OCI-LY3 (cell line): ENCODE data around the gene ATG4B.

ENCODE experiments used
- H2AFZ ChIP-seq: fragments of 200-600, 300-600 bp; shearing (Covaris generic); 2 replicates; pipeline ENCODE4 v1.6.0; 2014; ENCODE audit warnings: antibody characterized with exemption, low read depth, low read length
- H3K27ac ChIP-seq: fragments of 200-600, 300-600 bp; sonication (generic); 2 replicates; pipeline ENCODE4 v1.5.1; 2014; ENCODE audit warnings: mild to moderate bottlenecking, low read length, moderate library complexity, mixed read lengths
- H3K27me3 ChIP-seq: fragments of 200-600, 300-600 bp; sonication (generic); 2 replicates; pipeline ENCODE4 v1.6.1; 2014; ENCODE audit warnings: low read depth, low read length, mixed read lengths
- H3K36me3 ChIP-seq: fragments of 200-600, 300-600 bp; sonication (generic); replicated peaks from 2 replicates; pipeline ENCODE3; 2014; ENCODE audit warnings: low read depth, low read length, mixed read lengths
- H3K4me1 ChIP-seq: fragments of 300-600, 200-600 bp; sonication (generic); 2 replicates; pipeline ENCODE4 v1.6.1; 2014; ENCODE audit warnings: low read length, mixed read lengths
- H3K4me2 ChIP-seq: fragments of 200-600, 300-600 bp; sonication (generic); 2 replicates; pipeline ENCODE4 v1.6.1; 2014; ENCODE audit warnings: low read length, mixed read lengths
- H3K4me3 ChIP-seq: fragments of 300-600, 200-600 bp; sonication (generic); 2 replicates; pipeline ENCODE4 v1.5.1; 2014; ENCODE audit warnings: antibody characterized with exemption, mild to moderate bottlenecking, low read length, moderate library complexity
- H3K79me2 ChIP-seq: fragments of 300-600, 200-600 bp; shearing (Covaris generic); 2 replicates; pipeline ENCODE4 v1.6.1; 2014; ENCODE audit warnings: mild to moderate bottlenecking, low read length, mixed read lengths
- H3K9ac ChIP-seq: fragments of 300-600, 200-600 bp; shearing (Covaris generic); 2 replicates; pipeline ENCODE4 v1.6.0; 2014; ENCODE audit warnings: mild to moderate bottlenecking, low read length, moderate library complexity
- H3K9me3 ChIP-seq: fragments of 200-600, 300-600 bp; shearing (Covaris generic); 2 replicates; pipeline ENCODE4 v1.6.1; 2014; ENCODE audit warnings: low read length, mixed read lengths; ENCODE audit not compliant: insufficient read depth
- H4K20me1 ChIP-seq: fragments of 200-600, 300-600 bp; sonication (generic); 2 replicates; pipeline ENCODE4 v1.6.1; 2016; ENCODE audit warnings: low read length, mixed read lengths; ENCODE audit not compliant: insufficient read depth
- EZH2phosphoT487 ChIP-seq: fragments of 200-600 bp; shearing (Covaris generic); IDR thresholded peaks from 2 replicates; pipeline ENCODE4 v1.6.1; 2018; ENCODE audit warnings: antibody characterized with exemption, mixed run types, low read depth
- TF ChIP-seq, protein P1 (sequence below): fragments of 200-600, 300-600 bp; sonication (generic); IDR thresholded peaks from 2 replicates; pipeline ENCODE4 v1.5.1; 2014; ENCODE audit warnings: antibody characterized with exemption, low read length, low read depth

ATG4B gene

DNA sequence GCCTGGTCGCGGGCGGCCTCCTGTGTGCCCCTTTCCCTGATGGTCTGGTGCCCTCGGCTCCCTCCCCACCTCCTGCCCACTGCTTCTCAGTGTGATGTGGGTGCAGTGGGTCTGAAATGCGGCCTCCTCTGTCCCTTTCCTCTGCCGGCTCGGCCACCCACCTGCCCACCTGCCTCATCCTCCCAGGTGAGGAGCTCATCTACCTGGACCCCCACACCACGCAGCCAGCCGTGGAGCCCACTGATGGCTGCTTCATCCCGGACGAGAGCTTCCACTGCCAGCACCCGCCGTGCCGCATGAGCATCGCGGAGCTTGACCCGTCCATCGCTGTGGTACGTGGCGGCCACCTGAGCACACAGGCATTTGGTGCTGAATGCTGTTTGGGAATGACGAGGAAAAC, 30.9 kb downstream of the ATG4B start:
- Histone ChIP-seq H3K79me2 (no peaks in the 10 kb centered on the region), H3K4me2 (no peak overlapping the region), H4K20me1 (no peaks in the 10 kb centered on the region), H3K9me3 (no peaks in the 10 kb centered on the region), H3K27ac (no peak overlapping the region), H3K27me3 (no peaks in the 10 kb centered on the region), H3K4me1 (no peaks in the 10 kb centered on the region), H3K9ac (no peak overlapping the region), H3K36me3 (no peaks in the 10 kb centered on the region), H3K4me3 (no peak overlapping the region), H2AFZ (no peak overlapping the region)
- TF ChIP-seq, protein P1, sequence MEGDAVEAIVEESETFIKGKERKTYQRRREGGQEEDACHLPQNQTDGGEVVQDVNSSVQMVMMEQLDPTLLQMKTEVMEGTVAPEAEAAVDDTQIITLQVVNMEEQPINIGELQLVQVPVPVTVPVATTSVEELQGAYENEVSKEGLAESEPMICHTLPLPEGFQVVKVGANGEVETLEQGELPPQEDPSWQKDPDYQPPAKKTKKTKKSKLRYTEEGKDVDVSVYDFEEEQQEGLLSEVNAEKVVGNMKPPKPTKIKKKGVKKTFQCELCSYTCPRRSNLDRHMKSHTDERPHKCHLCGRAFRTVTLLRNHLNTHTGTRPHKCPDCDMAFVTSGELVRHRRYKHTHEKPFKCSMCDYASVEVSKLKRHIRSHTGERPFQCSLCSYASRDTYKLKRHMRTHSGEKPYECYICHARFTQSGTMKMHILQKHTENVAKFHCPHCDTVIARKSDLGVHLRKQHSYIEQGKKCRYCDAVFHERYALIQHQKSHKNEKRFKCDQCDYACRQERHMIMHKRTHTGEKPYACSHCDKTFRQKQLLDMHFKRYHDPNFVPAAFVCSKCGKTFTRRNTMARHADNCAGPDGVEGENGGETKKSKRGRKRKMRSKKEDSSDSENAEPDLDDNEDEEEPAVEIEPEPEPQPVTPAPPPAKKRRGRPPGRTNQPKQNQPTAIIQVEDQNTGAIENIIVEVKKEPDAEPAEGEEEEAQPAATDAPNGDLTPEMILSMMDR, result no peak
- TF ChIP-seq EZH2phosphoT487, result no peak

DNA sequence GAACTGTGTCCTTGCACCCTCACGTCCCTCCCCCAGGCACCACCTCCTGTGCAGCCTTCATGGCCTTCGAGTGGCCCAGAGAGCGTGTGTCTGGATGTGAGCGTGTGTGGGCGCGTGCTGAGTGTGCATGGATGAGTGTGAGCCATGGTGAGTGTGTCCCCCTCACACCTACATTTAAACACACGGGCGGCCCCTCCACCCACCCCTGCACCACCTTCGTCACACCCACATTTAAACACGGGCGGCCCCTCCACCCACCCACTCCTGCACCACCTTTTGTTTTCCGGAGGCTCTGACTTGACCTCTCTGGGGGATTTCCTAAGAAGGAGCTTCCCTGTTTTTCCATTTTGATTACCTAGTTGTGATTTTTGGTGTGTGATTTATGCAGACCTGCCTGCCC, 31.3 kb downstream of the ATG4B start:
- Histone ChIP-seq H3K36me3 (no peaks in the 10 kb centered on the region), H2AFZ (no peak overlapping the region), H4K20me1 (no peaks in the 10 kb centered on the region), H3K27ac (no peak overlapping the region), H3K9ac (no peak overlapping the region), H3K79me2 (no peaks in the 10 kb centered on the region), H3K4me1 (no peaks in the 10 kb centered on the region), H3K4me2 (no peak overlapping the region), H3K27me3 (no peaks in the 10 kb centered on the region), H3K4me3 (no peak overlapping the region), H3K9me3 (no peaks in the 10 kb centered on the region)
- TF ChIP-seq, protein P1, result no peak
- TF ChIP-seq EZH2phosphoT487, result no peak

DNA sequence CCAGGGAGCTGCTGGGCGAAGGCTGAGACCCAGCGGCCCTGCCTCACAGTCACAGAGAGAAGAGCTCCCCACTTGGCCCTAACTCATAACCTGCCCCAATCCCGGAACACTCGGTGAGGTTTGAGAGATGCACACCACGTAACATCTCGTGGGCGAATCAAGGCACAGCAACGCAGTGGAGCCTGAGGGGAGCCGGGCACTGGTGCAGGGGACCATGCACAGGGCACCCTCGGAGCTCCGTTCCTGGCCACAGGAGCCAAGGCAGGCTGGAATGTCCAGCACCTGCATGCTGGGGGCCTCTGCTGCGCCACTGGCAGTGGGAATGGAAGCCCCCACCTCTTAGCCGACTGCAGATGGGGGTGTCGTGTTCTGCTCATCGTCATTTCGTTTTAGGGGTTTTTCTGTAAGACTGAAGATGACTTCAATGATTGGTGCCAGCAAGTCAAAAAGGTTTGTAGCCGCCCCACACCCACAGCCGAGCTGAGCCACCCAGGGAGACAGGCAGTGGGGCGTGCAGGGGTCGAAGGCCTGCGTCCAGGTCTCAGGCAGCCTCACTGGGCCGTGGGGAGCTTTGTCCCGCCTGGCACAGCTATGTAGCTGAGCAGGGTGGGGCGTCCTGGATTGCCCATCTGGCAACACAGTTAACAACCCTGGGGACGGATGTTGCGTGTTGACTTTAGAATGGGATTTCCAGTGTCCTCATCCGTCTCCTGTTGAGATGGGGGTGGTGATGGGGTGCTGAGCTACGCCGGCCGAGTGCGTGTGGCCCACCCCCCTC, 33.0 kb downstream of the ATG4B start:
- H4K20me1 ChIP-seq, result no peaks in the 10 kb centered on the region
- H2AFZ ChIP-seq, result no peak overlapping the region
- no peak overlapping the region for H3K4me3 ChIP-seq
- H3K36me3 ChIP-seq, result no peaks in the 10 kb centered on the region
- no peak overlapping the region for H3K9ac ChIP-seq
- no peaks in the 10 kb centered on the region for H3K4me1 ChIP-seq
- H3K9me3 ChIP-seq, result no peaks in the 10 kb centered on the region
- no peak overlapping the region for H3K27ac ChIP-seq
- TF ChIP-seq, protein P1, result no peak
- no peak for TF ChIP-seq EZH2phosphoT487
- no peak overlapping the region for H3K4me2 ChIP-seq
- H3K27me3 ChIP-seq, result no peaks in the 10 kb centered on the region
- H3K79me2 ChIP-seq, result no peaks in the 10 kb centered on the region

DNA sequence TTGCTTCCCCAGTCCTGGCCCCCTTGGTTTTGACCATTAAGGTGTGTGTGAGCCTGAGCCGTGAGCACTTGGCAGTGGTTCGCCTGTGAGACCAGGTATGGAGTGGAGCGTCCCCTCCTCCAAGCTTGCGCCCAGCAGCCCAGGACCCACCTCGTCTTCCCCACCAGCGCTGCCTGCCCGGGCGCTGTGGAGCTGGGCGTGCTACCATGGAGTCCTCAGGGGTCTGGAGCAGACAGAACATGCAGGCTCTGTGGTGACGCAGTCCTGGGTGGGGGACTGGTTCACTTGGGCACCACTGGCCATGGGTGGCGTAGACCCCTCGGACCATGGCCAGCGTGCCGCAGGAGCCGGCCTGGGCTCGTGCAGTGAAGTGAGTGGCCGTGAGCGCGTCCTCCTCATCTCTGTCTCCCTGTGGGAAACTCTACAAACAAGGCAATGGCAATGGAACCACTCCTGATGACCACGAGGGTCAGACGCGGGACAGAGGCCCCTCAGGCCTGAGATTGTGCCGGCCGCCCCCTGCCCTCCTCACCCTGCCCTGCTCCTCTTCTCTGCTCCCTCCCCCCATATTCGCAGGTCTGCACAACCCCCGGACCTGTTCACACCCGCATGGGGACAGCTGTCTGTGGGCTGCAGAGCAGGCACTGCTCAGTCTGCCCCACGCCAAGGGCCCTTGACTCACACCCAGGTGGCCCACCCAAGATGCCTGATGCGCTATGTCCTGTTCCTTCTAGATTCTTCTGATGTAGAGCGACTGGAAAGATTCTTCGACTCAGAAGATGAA, 34.2 kb downstream of the ATG4B start:
- H3K9me3 ChIP-seq, result no peaks in the 10 kb centered on the region
- no peak overlapping the region for H3K9ac ChIP-seq
- H3K36me3 ChIP-seq, result no peaks in the 10 kb centered on the region
- no peak overlapping the region for H3K4me2 ChIP-seq
- H3K4me3 ChIP-seq, result no peak overlapping the region
- no peaks in the 10 kb centered on the region for H3K4me1 ChIP-seq
- no peaks in the 10 kb centered on the region for H3K79me2 ChIP-seq
- H4K20me1 ChIP-seq, result no peaks in the 10 kb centered on the region
- H3K27ac ChIP-seq, result no peak overlapping the region
- no peak overlapping the region for H2AFZ ChIP-seq
- no peak for TF ChIP-seq EZH2phosphoT487
- TF ChIP-seq, protein P1, result no peak
- H3K27me3 ChIP-seq, result no peaks in the 10 kb centered on the region
